Measurements from ENCODE around the gene VTCN1.

DNA sequence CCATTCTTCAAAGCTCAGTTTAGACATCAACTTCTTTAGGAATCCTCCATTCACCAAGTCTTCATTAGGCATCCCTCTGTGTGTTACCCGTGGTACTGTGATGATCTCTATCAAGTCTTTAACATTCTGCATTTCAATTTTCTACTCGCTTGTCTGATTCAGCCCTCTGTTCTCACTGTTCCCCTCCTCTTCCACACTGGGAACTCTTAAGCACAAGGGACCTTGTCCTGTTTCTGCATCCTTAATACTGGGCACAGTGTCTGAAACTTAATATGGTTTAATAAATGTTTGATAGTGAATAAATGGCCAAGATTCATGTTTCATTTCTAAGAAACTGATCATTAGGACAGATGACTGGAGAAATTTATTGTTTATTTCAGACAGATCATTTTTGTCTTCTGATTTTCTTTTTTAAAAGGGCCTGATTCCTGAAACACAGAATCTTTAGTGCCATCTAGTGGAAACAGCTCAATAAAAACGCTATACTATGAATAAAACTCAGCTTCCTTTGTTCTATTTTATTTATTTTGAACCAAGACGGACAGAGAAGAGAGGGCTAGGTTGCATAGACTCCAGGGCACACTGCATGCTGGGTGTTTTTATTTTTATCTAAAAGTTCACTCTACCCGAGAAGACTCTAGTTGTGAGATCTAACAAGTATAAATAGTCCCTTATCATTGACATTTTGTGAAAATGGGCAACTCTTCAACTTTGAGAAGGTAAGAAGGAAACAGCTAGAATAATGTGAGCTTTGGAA lies 82.2 kb downstream of the VTCN1 start:
- TF ChIP-seq, protein P1, sequence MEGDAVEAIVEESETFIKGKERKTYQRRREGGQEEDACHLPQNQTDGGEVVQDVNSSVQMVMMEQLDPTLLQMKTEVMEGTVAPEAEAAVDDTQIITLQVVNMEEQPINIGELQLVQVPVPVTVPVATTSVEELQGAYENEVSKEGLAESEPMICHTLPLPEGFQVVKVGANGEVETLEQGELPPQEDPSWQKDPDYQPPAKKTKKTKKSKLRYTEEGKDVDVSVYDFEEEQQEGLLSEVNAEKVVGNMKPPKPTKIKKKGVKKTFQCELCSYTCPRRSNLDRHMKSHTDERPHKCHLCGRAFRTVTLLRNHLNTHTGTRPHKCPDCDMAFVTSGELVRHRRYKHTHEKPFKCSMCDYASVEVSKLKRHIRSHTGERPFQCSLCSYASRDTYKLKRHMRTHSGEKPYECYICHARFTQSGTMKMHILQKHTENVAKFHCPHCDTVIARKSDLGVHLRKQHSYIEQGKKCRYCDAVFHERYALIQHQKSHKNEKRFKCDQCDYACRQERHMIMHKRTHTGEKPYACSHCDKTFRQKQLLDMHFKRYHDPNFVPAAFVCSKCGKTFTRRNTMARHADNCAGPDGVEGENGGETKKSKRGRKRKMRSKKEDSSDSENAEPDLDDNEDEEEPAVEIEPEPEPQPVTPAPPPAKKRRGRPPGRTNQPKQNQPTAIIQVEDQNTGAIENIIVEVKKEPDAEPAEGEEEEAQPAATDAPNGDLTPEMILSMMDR (IDR thresholded peaks at IDR 0.05), result peak in 1 of 2 donors; percentile 25
- TF ChIP-seq POLR2AphosphoS5 (IDR thresholded peaks at IDR 0.05) (no peak), POLR2A (IDR thresholded peaks at IDR 0.05) (no peak)

Data from suprapubic skin (tissue), 4 donors.